HT1080 (cell line): ENCODE measurements around the gene ANKRD33. TPM values are rescaled to one million over a fixed set of nuclear protein-coding genes. Genes with fewer than 3 reads are reported as not detected.

Source experiments
- DNase-seq: peaks from one replicate; pipeline ENCODE4 v3.0.0-alpha.2; 2015; ENCODE audit warnings: low read depth
- polyA plus RNA-seq, 2 experiments: library from polyadenylated mRNA; depleted of rRNA; stranded (reverse); fragments of >200 nt; gene quantifications; 2 replicates each; pipeline ENCODE4 v1.2.3, GENCODE V29; 2015
- total RNA-seq: library from RNA; depleted of rRNA; stranded (reverse); fragments of >200 nt; shearing (Covaris generic); gene quantifications from 2 replicates; pipeline ENCODE4 v1.2.3, GENCODE V29; 2014; rRNA removed

Gene ANKRD33
- not detected in 2 replicates for total RNA-seq
- polyA plus RNA-seq (2015; cell fraction: cytosol; rRNA removed), result not detected in 2 replicates
- not detected in 2 replicates for polyA plus RNA-seq (2015; cell fraction: nucleus; rRNA removed)

GRCh38 chr12:51887476-51888315, at the start of gene ANKRD33:
Gene ANKRD33 (plus strand): TSS chr12:51888103. CDS start chr12:51888187, 84 bp downstream.
- DNase-seq, result no peak

DNA sequence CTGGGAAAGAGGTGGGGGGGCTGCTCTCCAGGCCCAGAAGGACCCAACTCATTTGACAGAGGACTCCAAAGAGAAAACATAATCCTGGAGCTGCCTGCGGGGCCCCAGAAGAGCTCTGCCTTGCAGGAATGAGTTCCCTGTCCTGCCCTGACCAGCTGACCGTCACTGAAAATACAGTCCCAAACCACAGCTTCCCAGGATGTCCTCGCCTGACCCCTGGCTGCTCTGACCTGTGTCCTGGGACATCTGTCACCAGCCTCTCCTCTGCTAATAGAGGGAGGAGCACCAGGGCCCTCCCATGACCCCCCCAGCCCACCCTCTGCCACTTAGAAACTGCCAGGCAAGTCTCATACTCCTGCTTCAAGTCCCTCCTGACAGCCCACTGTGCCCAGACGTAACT, 49.1 kb upstream of the ANKRD33 start:
- DNase-seq, result no peak

GRCh38 chr12:51839310-51839947, 48.5 kb upstream of the ANKRD33 start:
- no peak for DNase-seq

- DNase-seq, result no peak
Measured at GRCh38 chr12:51840966-51841365, 46.9 kb upstream of the ANKRD33 start.

DNA sequence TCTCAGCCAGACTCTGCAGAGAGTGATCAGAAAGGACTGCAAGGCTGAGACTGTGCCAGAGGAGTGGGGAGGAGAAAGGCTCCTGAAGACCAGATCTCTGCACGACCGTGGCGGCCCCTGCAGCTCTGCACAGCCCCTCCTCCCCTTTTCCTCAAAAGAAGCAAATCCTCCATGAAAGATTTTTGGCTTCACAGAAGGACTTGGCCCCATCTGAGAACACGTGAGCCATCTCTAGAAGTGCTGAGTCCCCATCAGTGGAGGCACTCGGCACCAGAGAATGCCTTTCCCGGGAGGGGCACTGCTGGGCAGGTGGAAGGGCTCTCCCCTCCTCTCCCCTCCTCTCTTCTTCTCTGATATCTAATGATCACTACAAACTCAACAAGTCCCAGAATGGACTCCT, 46.2 kb upstream of the ANKRD33 start:
- DNase-seq, result no peak

DNA sequence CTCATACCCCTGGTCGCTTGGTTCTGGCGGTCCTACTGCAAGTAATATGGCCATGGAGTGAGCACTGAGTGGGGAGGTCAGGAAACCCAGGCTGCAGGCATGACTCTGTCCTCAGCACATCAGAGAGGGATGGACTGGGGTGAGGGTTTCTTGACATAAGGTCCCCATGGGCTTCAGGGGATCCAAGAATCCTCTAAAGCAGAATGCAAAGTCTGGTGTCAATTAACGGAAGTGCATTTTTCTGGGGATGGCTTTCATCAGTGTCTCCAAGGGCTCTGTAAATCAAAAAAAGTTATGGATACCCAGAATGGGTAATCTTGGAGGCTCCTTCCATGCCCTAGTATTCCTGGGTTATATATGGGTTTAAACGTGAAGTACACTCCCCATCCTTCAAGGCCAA, 43.0 kb upstream of the ANKRD33 start:
- DNase-seq, result no peak

DNA sequence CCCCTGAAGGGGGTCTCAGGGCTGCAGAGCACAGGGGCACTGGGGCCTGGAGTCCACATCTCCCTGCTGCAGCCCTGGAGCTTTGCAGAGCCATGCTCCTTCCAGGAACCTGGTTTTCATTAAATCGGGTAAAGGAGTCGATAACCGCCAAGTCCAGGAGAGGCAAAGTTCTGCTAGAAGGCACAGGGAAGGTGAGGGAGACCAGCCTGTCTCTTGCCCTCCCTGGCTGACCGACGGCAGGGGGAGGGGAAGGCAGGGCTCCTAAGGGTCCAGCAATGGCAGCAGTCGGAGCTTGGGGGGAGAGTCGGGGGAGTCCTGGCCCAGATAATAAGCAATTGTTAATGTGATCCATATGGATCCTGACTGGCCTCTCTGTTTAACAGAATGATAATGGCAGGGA, 42.4 kb upstream of the ANKRD33 start:
- no peak for DNase-seq

- DNase-seq, result no peak
Measured at GRCh38 chr12:51846271-51846691, 41.6 kb upstream of the ANKRD33 start.

- DNase-seq, result no peak
Measured at GRCh38 chr12:51846911-51847642, 40.8 kb upstream of the ANKRD33 start.

GRCh38 chr12:51847643-51848325, 40.1 kb upstream of the ANKRD33 start:
- DNase-seq, result no peak

DNA sequence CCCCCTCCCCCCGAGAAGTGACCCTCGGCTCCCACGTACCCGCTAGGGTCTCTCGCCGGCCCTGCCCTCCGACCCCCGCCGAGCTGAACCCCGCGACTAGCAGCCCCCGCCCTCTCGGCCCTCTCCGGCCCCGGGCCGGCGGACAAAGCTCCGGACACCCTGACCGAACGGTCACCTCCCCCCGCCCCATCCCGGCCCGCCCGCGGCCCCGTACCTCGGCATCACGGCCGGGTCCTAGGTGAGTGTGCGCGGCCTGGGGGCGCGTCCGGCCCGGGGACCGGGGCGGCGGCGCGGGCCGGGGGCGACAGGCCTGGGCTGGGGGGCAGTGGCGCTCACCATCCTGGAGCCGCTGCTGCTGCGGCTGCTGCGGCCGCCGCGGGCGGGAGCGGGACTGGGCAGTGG, 39.6 kb upstream of the ANKRD33 start, which contains the start of gene FIGNL2:
Gene FIGNL2, minus strand, starts transcription at position 393 of the 402 bp plus-strand sequence. CDS start 26,305 bp downstream, outside the sequence.
- no peak for DNase-seq

- no peak for DNase-seq
Measured at GRCh38 chr12:51848841-51849735, 38.8 kb upstream of the ANKRD33 start.

DNA sequence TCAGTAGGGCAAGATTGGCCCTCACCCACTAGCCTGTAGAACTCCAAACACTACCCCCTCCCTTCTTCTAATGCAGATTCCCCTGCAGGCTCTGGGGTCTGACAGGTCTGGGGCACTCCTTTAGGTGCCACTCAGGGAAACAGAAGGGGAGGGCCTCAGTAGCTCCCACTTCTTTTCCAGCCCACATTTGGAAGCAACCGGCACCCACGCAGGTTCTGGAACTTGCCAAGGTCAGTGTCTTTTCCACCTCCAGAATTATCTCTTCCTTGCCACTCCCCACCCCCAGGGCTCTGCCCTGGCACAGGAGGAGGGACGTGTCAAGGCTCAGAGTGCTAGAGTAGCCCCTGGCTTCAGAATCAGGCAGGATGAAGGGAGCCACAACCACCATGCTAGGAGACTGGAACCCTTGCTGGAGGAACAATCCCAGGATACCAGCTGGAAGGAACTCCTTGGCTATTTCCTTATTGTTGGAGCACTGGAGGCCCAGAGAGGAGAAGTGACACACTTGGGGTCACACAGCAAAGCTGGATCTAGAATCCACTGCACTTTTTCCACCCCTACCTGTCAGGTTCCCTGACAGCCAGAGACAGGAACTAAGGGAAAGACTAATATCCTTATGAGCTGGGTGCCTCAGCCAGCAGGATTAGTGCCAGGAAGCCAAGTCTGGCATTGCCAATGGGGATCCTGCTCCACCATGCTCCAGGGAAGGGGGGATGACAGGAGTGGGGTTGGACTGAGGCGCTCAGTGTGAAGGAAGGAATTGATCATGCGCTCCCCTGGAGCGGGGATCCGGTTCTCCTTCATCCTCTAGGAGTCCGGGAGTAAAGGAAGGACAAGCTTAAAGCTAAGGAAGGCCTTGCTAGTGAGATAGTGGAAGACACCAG, 37.6 kb upstream of the ANKRD33 start:
- DNase-seq, result no peak

- no peak for DNase-seq
Measured at GRCh38 chr12:51850965-51851299, 37.0 kb upstream of the ANKRD33 start.

DNA sequence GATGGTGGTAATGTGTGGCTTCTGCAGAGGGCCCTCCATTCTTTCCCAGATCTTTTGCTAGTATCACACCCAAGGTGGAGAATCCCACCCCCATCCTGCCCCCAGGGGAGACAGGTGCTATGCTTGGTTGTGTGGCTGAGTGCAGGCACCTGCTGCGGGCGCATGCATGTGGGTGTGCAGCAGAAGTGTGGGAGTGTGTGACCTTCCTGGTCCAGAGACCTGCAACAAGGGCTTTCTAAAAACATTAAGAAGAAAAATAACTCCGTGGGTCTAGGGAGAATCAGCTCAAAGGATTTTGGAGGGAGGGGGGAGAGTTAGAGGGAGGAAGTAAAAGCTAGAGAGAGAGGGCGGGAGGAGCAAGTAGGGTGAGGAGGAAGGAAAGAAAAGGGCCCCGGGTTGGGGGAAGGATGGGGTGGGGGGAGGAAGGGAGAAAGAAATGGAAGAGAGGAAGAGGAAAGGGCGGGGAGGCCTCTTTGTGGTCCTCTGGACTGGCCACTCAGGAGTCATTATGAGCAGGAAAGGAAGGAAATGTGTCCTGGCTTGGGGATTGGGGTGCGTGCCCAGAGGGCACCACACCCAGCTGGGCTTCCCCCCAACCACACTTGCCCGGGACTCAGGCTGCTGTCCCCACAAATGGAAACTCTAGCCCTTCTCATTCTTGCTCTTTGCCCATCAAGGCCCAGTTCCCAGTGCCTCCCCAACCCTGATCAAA, 36.3 kb upstream of the ANKRD33 start:
- no peak for DNase-seq

- DNase-seq, result no peak
Measured at GRCh38 chr12:51852404-51853137, 35.3 kb upstream of the ANKRD33 start.

- peak; percentile 29 for DNase-seq
Measured at GRCh38 chr12:51855586-51856428, 32.1 kb upstream of the ANKRD33 start.
